Activated T-helper 1 cell treated with anti-CD3 and anti-CD28 coated beads, Interleukin-12 subunit alpha, Interleukin-12 subunit beta, Interleukin-2, Interleukin-4 antibody, amounts not matched to agents 30 ng/mL and 10 ng/mL and 1 ng/mL, durations not matched to agents 14 hours and 24 hours and 36 hours (primary cell): Measurements from ENCODE around the gene ATG101. TPM values are rescaled to one million over a fixed set of nuclear protein-coding genes. Genes with fewer than 3 reads are reported as not detected.

Experiments used
- DNase-seq: peaks from one replicate; pipeline ENCODE4 v3.0.0; 2021; ENCODE audit warnings: low spot score
- H3K27ac Mint-ChIP-seq: one replicate; pipeline ENCODE4 v1.8.0; 2021; ENCODE audit warnings: mild to moderate bottlenecking, mixed read lengths
- H3K27me3 Mint-ChIP-seq: one replicate; pipeline ENCODE4 v1.8.0; 2022; ENCODE audit warnings: mild to moderate bottlenecking, moderate library complexity, mixed read lengths; ENCODE audit not compliant: insufficient read depth
- H3K36me3 Mint-ChIP-seq: one replicate; pipeline ENCODE4 v1.8.0; 2021; ENCODE audit warnings: low read depth, mixed read lengths
- H3K4me1 Mint-ChIP-seq: one replicate; pipeline ENCODE4 v1.8.0; 2021; ENCODE audit warnings: low read depth, mixed read lengths
- H3K4me3 Mint-ChIP-seq: one replicate; pipeline ENCODE4 v1.8.0; 2021; ENCODE audit warnings: mild to moderate bottlenecking, moderate library complexity, mixed read lengths
- H3K9me3 Mint-ChIP-seq: one replicate; pipeline ENCODE4 v1.8.0; 2021; ENCODE audit warnings: mixed read lengths
- intact Hi-C: fragments of 100-400 bp; cut with micrococcal nuclease; formaldehyde crosslinking; loops from one replicate; pipeline ENCODE4 v1.15.1; 2024
- total RNA-seq: library from RNA; stranded (reverse); gene quantifications from 2 replicates; pipeline ENCODE4 v1.2.3, GENCODE V29; 2022

The ATG101 gene
- total RNA-seq, 1 donor from 2014 or later = 56.2 TPM

- Mint-ChIP-seq H3K9me3 (no peaks in the 10 kb centered on the region), H3K4me1 (peaks cover 42% of the 10 kb centered on the region), H3K27ac (peak overlapping the region; percentile 34), H3K36me3 (peaks cover 3% of the 10 kb centered on the region), H3K27me3 (peaks cover 2% of the 10 kb centered on the region), H3K4me3 (no peak overlapping the region)
- DNase-seq = no peak
- intact Hi-C loops = no loop called here
These were observed 24.0 kb upstream of the ATG101 start for GRCh38 chr12:52045794-52046199.

- no peak for DNase-seq
- H3K27me3 Mint-ChIP-seq = no peaks in the 10 kb centered on the region
- H3K36me3 Mint-ChIP-seq = peaks cover 6% of the 10 kb centered on the region
- peak overlapping the region; percentile 35 for H3K27ac Mint-ChIP-seq
- no peak overlapping the region for H3K4me3 Mint-ChIP-seq
- no peaks in the 10 kb centered on the region for H3K9me3 Mint-ChIP-seq
- peaks cover 38% of the 10 kb centered on the region for H3K4me1 Mint-ChIP-seq
- intact Hi-C loops = no loop called here
These were observed 22.9 kb upstream of the ATG101 start for GRCh38 chr12:52046859-52047258.

GRCh38 chr12:52049286-52049685 lies 20.5 kb upstream of the ATG101 start:
- Mint-ChIP-seq H3K4me1 (peaks cover 47% of the 10 kb centered on the region), H3K9me3 (no peaks in the 10 kb centered on the region), H3K36me3 (peaks cover 9% of the 10 kb centered on the region), H3K4me3 (peak overlapping the region; percentile 96), H3K27ac (peak overlapping the region; percentile 63), H3K27me3 (no peaks in the 10 kb centered on the region)
- intact Hi-C loops = no loop called here
- no peak for DNase-seq

- DNase-seq = no peak
- H3K4me1 Mint-ChIP-seq = peaks cover 47% of the 10 kb centered on the region
- H3K36me3 Mint-ChIP-seq = peaks cover 12% of the 10 kb centered on the region
- intact Hi-C loops = loop anchor here (5.0 kb wide), 1 partner anchor 877 kb away; the partner anchor contains the start of gene TFCP2
- peak overlapping the region; percentile 63 for H3K27ac Mint-ChIP-seq
- H3K4me3 Mint-ChIP-seq = peak overlapping the region; percentile 96
- H3K27me3 Mint-ChIP-seq = no peaks in the 10 kb centered on the region
- no peaks in the 10 kb centered on the region for H3K9me3 Mint-ChIP-seq
These were observed 20.1 kb upstream of the ATG101 start for GRCh38 chr12:52049688-52050087.

- no peaks in the 10 kb centered on the region for H3K9me3 Mint-ChIP-seq
- H3K36me3 Mint-ChIP-seq = peaks cover 13% of the 10 kb centered on the region
- peaks cover 47% of the 10 kb centered on the region for H3K4me1 Mint-ChIP-seq
- no peak for DNase-seq
- no peaks in the 10 kb centered on the region for H3K27me3 Mint-ChIP-seq
- H3K27ac Mint-ChIP-seq = peak overlapping the region; percentile 63
- H3K4me3 Mint-ChIP-seq = peak overlapping the region; percentile 96
- intact Hi-C loops = loop anchor here (5.0 kb wide), 1 partner anchor 878 kb away; the partner anchor contains the start of gene TFCP2
These were observed 19.5 kb upstream of the ATG101 start for GRCh38 chr12:52050116-52050757.

GRCh38 chr12:52050758-52051541 lies 18.8 kb upstream of the ATG101 start, which contains the start of gene NR4A1:
TSS of gene NR4A1 (plus strand) at chr12:52051442. CDS start at chr12:52054329, 2,887 bp downstream.
- intact Hi-C loops = loop anchor here (1.0 to 5.0 kb wide), 9 partner anchors 14 to 955 kb away; partner anchors contain the start of genes ACVR1B, ATG101, EIF4B and TFCP2
- Mint-ChIP-seq H3K9me3 (no peaks in the 10 kb centered on the region), H3K4me1 (peaks cover 42% of the 10 kb centered on the region), H3K4me3 (peak within 1 kb of the TSS; percentile 96), H3K27ac (peak within 1 kb of the TSS; percentile 92), H3K36me3 (peaks cover 13% of the 10 kb centered on the region), H3K27me3 (no peaks in the 10 kb centered on the region)
- peak; percentile 96 for DNase-seq

GRCh38 chr12:52052468-52053186 lies 17.2 kb upstream of the ATG101 start:
- H3K4me1 Mint-ChIP-seq = peaks cover 35% of the 10 kb centered on the region
- intact Hi-C loops = loop anchor here (5.0 kb wide), 1 partner anchor 880 kb away; the partner anchor contains the start of gene TFCP2
- peak overlapping the region; percentile 96 for H3K4me3 Mint-ChIP-seq
- H3K27ac Mint-ChIP-seq = peak overlapping the region; percentile 92
- H3K36me3 Mint-ChIP-seq = peaks cover 25% of the 10 kb centered on the region
- no peaks in the 10 kb centered on the region for H3K9me3 Mint-ChIP-seq
- no peak for DNase-seq
- no peaks in the 10 kb centered on the region for H3K27me3 Mint-ChIP-seq

GRCh38 chr12:52053536-52054209 lies 16.1 kb upstream of the ATG101 start:
- no peaks in the 10 kb centered on the region for H3K9me3 Mint-ChIP-seq
- intact Hi-C loops = loop anchor here (5.0 kb wide), 1 partner anchor 881 kb away; the partner anchor contains the start of gene TFCP2
- peak overlapping the region; percentile 96 for H3K4me3 Mint-ChIP-seq
- H3K27me3 Mint-ChIP-seq = no peaks in the 10 kb centered on the region
- H3K4me1 Mint-ChIP-seq = peaks cover 35% of the 10 kb centered on the region
- H3K36me3 Mint-ChIP-seq = peaks cover 28% of the 10 kb centered on the region
- no peak for DNase-seq
- no peak overlapping the region for H3K27ac Mint-ChIP-seq

- Mint-ChIP-seq H3K27me3 (no peaks in the 10 kb centered on the region), H3K4me3 (peak overlapping the region; percentile 96), H3K27ac (no peak overlapping the region), H3K36me3 (peaks cover 31% of the 10 kb centered on the region), H3K4me1 (peaks cover 31% of the 10 kb centered on the region), H3K9me3 (no peaks in the 10 kb centered on the region)
- intact Hi-C loops = loop anchor here (5.0 kb wide), 1 partner anchor 882 kb away; the partner anchor contains the start of gene TFCP2
- DNase-seq = no peak
These were observed 15.4 kb upstream of the ATG101 start for GRCh38 chr12:52054231-52054832.

- peaks cover 31% of the 10 kb centered on the region for H3K36me3 Mint-ChIP-seq
- intact Hi-C loops = loop anchor here (5.0 kb wide), 1 partner anchor 883 kb away; the partner anchor contains the start of gene TFCP2
- H3K4me3 Mint-ChIP-seq = peak overlapping the region; percentile 45
- DNase-seq = no peak
- H3K4me1 Mint-ChIP-seq = peaks cover 23% of the 10 kb centered on the region
- H3K9me3 Mint-ChIP-seq = no peaks in the 10 kb centered on the region
- no peak overlapping the region for H3K27ac Mint-ChIP-seq
- no peaks in the 10 kb centered on the region for H3K27me3 Mint-ChIP-seq
These were observed 14.7 kb upstream of the ATG101 start for GRCh38 chr12:52054833-52055730.
